Measurements from ENCODE around the gene CHRNB2. TPM values are rescaled to one million over a fixed set of nuclear protein-coding genes. Genes with fewer than 3 reads are reported as not detected.

Gene CHRNB2, protein sequence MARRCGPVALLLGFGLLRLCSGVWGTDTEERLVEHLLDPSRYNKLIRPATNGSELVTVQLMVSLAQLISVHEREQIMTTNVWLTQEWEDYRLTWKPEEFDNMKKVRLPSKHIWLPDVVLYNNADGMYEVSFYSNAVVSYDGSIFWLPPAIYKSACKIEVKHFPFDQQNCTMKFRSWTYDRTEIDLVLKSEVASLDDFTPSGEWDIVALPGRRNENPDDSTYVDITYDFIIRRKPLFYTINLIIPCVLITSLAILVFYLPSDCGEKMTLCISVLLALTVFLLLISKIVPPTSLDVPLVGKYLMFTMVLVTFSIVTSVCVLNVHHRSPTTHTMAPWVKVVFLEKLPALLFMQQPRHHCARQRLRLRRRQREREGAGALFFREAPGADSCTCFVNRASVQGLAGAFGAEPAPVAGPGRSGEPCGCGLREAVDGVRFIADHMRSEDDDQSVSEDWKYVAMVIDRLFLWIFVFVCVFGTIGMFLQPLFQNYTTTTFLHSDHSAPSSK
- under 1 TPM; 0.18 to 0.55 TPM for total RNA-seq
- 3.6 TPM for polyA plus RNA-seq (2013, experiment 1 of 2)
- 3.1 TPM for polyA plus RNA-seq (2013, experiment 2 of 2)
- long read RNA-seq, experiment 1, result 0 reads
- long read RNA-seq, experiment 2, result 0 reads
- long read RNA-seq, experiment 3, full-length matches to known transcripts, result 2 of 2 reads
- long read RNA-seq, experiment 3, partial matches to known transcripts, result 0 of 2 reads
- long read RNA-seq, experiment 3, other reads (novel, unspliced or antisense), result 0 of 2 reads
- long read RNA-seq, experiment 4, result 0 reads

DNA sequence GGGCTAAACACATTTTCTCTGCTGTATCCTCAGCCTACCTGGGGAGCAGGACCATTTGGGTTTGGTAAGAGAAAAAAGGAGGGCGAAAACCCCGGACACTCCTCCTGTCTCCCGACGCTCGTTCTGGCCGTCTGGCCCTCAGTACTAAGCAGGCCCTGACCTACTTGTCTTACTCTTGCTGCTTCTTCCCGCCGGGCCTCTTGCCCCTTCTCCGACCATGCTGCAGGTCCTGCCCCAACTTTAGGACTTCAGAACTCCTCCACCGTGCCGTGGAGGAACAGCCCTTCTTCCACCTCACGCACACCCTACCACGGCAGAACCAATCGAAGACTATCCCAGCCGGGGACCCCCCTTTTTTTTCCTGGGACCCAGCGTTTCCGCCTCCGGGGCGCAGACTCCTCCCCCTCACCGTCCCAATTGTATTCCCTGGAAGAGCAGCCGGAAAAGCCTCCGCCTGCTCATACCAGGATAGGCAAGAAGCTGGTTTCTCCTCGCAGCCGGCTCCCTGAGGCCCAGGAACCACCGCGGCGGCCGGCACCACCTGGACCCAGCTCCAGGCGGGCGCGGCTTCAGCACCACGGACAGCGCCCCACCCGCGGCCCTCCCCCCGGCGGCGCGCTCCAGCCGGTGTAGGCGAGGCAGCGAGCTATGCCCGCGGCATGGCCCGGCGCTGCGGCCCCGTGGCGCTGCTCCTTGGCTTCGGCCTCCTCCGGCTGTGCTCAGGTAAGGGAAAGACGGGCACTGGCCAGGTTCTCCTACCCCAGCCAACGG is at the start of gene CHRNB2:
Gene CHRNB2 (plus strand): TSS at position 393 of the 771 bp plus-strand sequence. CDS start 267 bp downstream, at position 660.
- H3K4me3 ChIP-seq (ENCODE audit: low read length), result peak within 1 kb of the TSS; percentile 74
- no peaks in the 10 kb centered on the region for H3K36me3 Mint-ChIP-seq (ENCODE audit: low read depth)
- H3K27ac Mint-ChIP-seq, result peak within 1 kb of the TSS; percentile 84
- 8% methylated on average over 17 to 53 of the region's 53 CpGs for WGBS, 2 experiments (ENCODE audit: insufficient coverage in 1 of 2, insufficient read length in 1 of 2)
- H3K27me3 Mint-ChIP-seq (ENCODE audit: insufficient read depth), result peaks cover 38% of the 10 kb centered on the region
- no peaks in the 10 kb centered on the region for H3K9me3 ChIP-seq (ENCODE audit: control insufficient read depth, low read length)
- H3K27ac ChIP-seq (ENCODE audit: low read depth, low read length), result no peak within 1 kb of the TSS
- no peaks in the 10 kb centered on the region for H3K36me3 ChIP-seq (ENCODE audit: control insufficient read depth, insufficient read depth, low read length)
- peak within 1 kb of the TSS; percentile 70 for H3K4me3 Mint-ChIP-seq
- TF ChIP-seq, protein P1, sequence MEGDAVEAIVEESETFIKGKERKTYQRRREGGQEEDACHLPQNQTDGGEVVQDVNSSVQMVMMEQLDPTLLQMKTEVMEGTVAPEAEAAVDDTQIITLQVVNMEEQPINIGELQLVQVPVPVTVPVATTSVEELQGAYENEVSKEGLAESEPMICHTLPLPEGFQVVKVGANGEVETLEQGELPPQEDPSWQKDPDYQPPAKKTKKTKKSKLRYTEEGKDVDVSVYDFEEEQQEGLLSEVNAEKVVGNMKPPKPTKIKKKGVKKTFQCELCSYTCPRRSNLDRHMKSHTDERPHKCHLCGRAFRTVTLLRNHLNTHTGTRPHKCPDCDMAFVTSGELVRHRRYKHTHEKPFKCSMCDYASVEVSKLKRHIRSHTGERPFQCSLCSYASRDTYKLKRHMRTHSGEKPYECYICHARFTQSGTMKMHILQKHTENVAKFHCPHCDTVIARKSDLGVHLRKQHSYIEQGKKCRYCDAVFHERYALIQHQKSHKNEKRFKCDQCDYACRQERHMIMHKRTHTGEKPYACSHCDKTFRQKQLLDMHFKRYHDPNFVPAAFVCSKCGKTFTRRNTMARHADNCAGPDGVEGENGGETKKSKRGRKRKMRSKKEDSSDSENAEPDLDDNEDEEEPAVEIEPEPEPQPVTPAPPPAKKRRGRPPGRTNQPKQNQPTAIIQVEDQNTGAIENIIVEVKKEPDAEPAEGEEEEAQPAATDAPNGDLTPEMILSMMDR (conservative IDR thresholded peaks at IDR 0.05), result no peak
- H3K4me1 Mint-ChIP-seq, result peaks cover 11% of the 10 kb centered on the region
- DNase-seq, result peak; percentile 98
- H3K9me3 Mint-ChIP-seq, result no peaks in the 10 kb centered on the region
- H3K9ac ChIP-seq (ENCODE audit: extremely low read depth, low read length, poor library complexity, severe bottlenecking), result no peak within 1 kb of the TSS
- peaks cover 47% of the 10 kb centered on the region for H3K27me3 ChIP-seq (ENCODE audit: control insufficient read depth, insufficient read depth, low read length, poor library complexity, severe bottlenecking)
- no peaks in the 10 kb centered on the region for H3K4me1 ChIP-seq (ENCODE audit: control insufficient read depth, insufficient read depth, low read length)

DNA sequence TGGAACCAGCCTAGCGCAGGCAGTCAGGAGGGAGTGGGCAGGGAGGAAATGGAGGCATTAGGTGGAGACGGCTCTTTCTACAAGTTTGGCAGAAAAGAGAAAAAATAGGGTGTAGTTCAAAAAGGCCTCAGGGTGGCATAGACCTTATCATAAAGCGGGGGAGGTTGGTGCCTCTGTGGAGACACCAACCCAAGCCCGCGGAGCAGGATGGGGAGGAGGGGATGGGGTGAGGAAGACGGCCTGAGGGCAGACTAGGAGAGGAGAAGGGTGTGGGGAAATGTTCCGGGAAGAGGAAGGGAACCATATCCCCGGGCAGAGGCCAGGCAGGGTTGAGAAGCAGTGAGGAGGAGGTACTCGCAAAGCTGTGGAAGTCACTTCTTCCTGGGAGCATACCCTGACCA is 48.0 kb upstream of the CHRNB2 start:
- no peaks in the 10 kb centered on the region for H3K4me1 ChIP-seq (ENCODE audit: control insufficient read depth, insufficient read depth, low read length)
- no peak overlapping the region for H3K9ac ChIP-seq (ENCODE audit: extremely low read depth, low read length, poor library complexity, severe bottlenecking)
- H3K9me3 Mint-ChIP-seq, result no peaks in the 10 kb centered on the region
- peaks cover 7% of the 10 kb centered on the region for H3K27me3 Mint-ChIP-seq (ENCODE audit: insufficient read depth)
- no peaks in the 10 kb centered on the region for H3K9me3 ChIP-seq (ENCODE audit: control insufficient read depth, low read length)
- TF ChIP-seq, protein P1 (conservative IDR thresholded peaks at IDR 0.05), result no peak
- no peak for DNase-seq
- 91 to 94% methylated on average over 9 of the region's 9 CpGs for WGBS, 2 experiments (ENCODE audit: insufficient coverage in 1 of 2, insufficient read length in 1 of 2)
- no peak overlapping the region for H3K27ac Mint-ChIP-seq
- no peak overlapping the region for H3K27ac ChIP-seq (ENCODE audit: low read depth, low read length)
- no peaks in the 10 kb centered on the region for H3K27me3 ChIP-seq (ENCODE audit: control insufficient read depth, insufficient read depth, low read length, poor library complexity, severe bottlenecking)
- H3K4me3 ChIP-seq (ENCODE audit: low read length), result no peak overlapping the region
- H3K36me3 ChIP-seq (ENCODE audit: control insufficient read depth, insufficient read depth, low read length), result no peaks in the 10 kb centered on the region
- no peaks in the 10 kb centered on the region for H3K36me3 Mint-ChIP-seq (ENCODE audit: low read depth)
- H3K4me3 Mint-ChIP-seq, result no peak overlapping the region
- no peaks in the 10 kb centered on the region for H3K4me1 Mint-ChIP-seq

DNA sequence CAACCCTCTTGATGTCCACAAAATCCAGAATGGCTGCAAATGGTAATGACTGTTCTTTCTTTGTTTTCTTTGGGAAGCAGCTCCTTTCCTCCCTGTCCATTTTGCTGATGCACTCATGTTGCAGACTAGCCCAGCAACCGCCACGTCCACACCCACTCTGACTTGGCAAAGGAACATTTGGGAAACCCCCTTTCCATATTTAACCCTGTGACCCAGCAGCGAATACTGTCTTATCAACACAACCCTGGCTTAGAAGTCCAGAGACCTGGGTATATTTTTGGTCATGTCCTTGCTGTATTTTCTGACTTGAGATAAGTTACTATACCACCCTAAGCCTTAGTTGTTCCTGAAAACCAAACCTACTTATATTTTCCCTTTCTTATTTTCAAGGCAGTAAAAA is 47.2 kb upstream of the CHRNB2 start:
- H3K27me3 ChIP-seq (ENCODE audit: control insufficient read depth, insufficient read depth, low read length, poor library complexity, severe bottlenecking), result no peaks in the 10 kb centered on the region
- no peaks in the 10 kb centered on the region for H3K4me1 Mint-ChIP-seq
- H3K9me3 ChIP-seq (ENCODE audit: control insufficient read depth, low read length), result no peaks in the 10 kb centered on the region
- no peaks in the 10 kb centered on the region for H3K9me3 Mint-ChIP-seq
- 80 to 92% methylated on average over 1 to 3 of the region's 3 CpGs for WGBS, 2 experiments (ENCODE audit: insufficient coverage in 1 of 2, insufficient read length in 1 of 2)
- no peak overlapping the region for H3K4me3 ChIP-seq (ENCODE audit: low read length)
- H3K27ac ChIP-seq (ENCODE audit: low read depth, low read length), result no peak overlapping the region
- H3K4me3 Mint-ChIP-seq, result no peak overlapping the region
- H3K9ac ChIP-seq (ENCODE audit: extremely low read depth, low read length, poor library complexity, severe bottlenecking), result no peak overlapping the region
- H3K4me1 ChIP-seq (ENCODE audit: control insufficient read depth, insufficient read depth, low read length), result no peaks in the 10 kb centered on the region
- TF ChIP-seq, protein P1 (conservative IDR thresholded peaks at IDR 0.05), result no peak
- peaks cover 7% of the 10 kb centered on the region for H3K27me3 Mint-ChIP-seq (ENCODE audit: insufficient read depth)
- H3K36me3 Mint-ChIP-seq (ENCODE audit: low read depth), result no peaks in the 10 kb centered on the region
- H3K27ac Mint-ChIP-seq, result no peak overlapping the region
- H3K36me3 ChIP-seq (ENCODE audit: control insufficient read depth, insufficient read depth, low read length), result no peaks in the 10 kb centered on the region
- DNase-seq, result no peak
